ENCODE data around the gene CARD10. TPM values are rescaled to one million over a fixed set of nuclear protein-coding genes. Genes with fewer than 3 reads are reported as not detected.
A peak's percentile ranks its signal among the peaks of the same experiment; 100 is the strongest.

Gene CARD10
- total RNA-seq, 1 experiment from 2014 or later: 17.7 TPM

GRCh38 chr22:37503183-37503683, 16.0 kb downstream of the CARD10 start:
- no peak overlapping the region for H3K4me2 ChIP-seq (ENCODE audit: insufficient read depth, insufficient read length, low read length)
- no peaks in the 10 kb centered on the region; the same call in 1 of the 2 replicates for H3K4me1 ChIP-seq (ENCODE audit: insufficient read depth, low read length)
- no peaks in the 10 kb centered on the region for H3K9me3 Mint-ChIP-seq
- no peak for DNase-seq
- H3K27me3 Mint-ChIP-seq (ENCODE audit: low read depth): no peaks in the 10 kb centered on the region
- WGBS (ENCODE audit: extremely low coverage, insufficient read length, low lambda C conversion rate): no CpG with 5 or more reads among the region's 3 CpGs
- H3K27ac ChIP-seq (ENCODE audit: insufficient read length, low read depth, low read length): no peak overlapping the region
- no peak overlapping the region for H2BK12ac ChIP-seq (ENCODE audit: insufficient read length, low read depth, low read length)
- no peaks in the 10 kb centered on the region for H3K23me2 ChIP-seq (ENCODE audit: insufficient read length, low read depth, low read length, poor library complexity, severe bottlenecking)
- H3K18ac ChIP-seq (ENCODE audit: insufficient read length, low read depth, low read length): no peak overlapping the region
- H3K79me2 ChIP-seq (ENCODE audit: insufficient read depth, low read length): no peaks in the 10 kb centered on the region
- no peak overlapping the region for H2BK15ac ChIP-seq (ENCODE audit: low read depth, low read length)
- no peak overlapping the region for H3K9ac ChIP-seq (ENCODE audit: extremely low read depth, insufficient read length, low read length)
- no peak overlapping the region for H3K23ac ChIP-seq (ENCODE audit: insufficient read length, low read depth, low read length)
- H2AK5ac ChIP-seq (ENCODE audit: insufficient read length, low read length): no peak overlapping the region
- no peak overlapping the region for H4K91ac ChIP-seq (ENCODE audit: insufficient read length, low read depth, low read length)
- H2BK5ac ChIP-seq (ENCODE audit: insufficient read length, low read length): no peak overlapping the region
- H4K8ac ChIP-seq (replicated peaks; ENCODE audit: insufficient read length, low read depth, low read length): no peak overlapping the region
- peaks cover 20 to 34% of the 10 kb centered on the region in 2 experiments for H3K4me1 Mint-ChIP-seq
- no peaks in the 10 kb centered on the region for H3K9me3 ChIP-seq (ENCODE audit: control insufficient read depth, low read depth, low read length)
- H3K4me3 Mint-ChIP-seq: no peak overlapping the region
- no peak overlapping the region for H2AFZ ChIP-seq (ENCODE audit: low read length)
- H3K36me3 Mint-ChIP-seq (ENCODE audit: insufficient read depth in 1 of 3, low read depth in 3 of 3): peaks cover 0 to 27% (median 13%) of the 10 kb centered on the region in 3 experiments; a peak in 3 of 7 replicates
- H3K27me3 ChIP-seq (ENCODE audit: insufficient read depth, low read length): no peaks in the 10 kb centered on the region
- H3K4ac ChIP-seq (ENCODE audit: low read depth, low read length): no peak overlapping the region
- H4K20me1 ChIP-seq (ENCODE audit: control insufficient read depth, insufficient read depth, insufficient read length): no peaks in the 10 kb centered on the region
- H3K14ac ChIP-seq (ENCODE audit: insufficient read depth, low read length): no peak overlapping the region
- H4K5ac ChIP-seq (ENCODE audit: insufficient read length, low read depth, low read length): no peak overlapping the region
- H3T11ph ChIP-seq (ENCODE audit: low read length): no peak overlapping the region
- H3K79me1 ChIP-seq (ENCODE audit: insufficient read depth, low read depth, low read length, poor library complexity, severe bottlenecking): no peaks in the 10 kb centered on the region
- no peak overlapping the region for H2BK20ac ChIP-seq (ENCODE audit: low read depth, low read length, poor library complexity, severe bottlenecking)
- H3K56ac ChIP-seq (ENCODE audit: insufficient read length, low read depth, low read length): no peak overlapping the region
- no peak overlapping the region for H2BK120ac ChIP-seq (ENCODE audit: low read depth, low read length, poor library complexity, severe bottlenecking)
- H3K27ac Mint-ChIP-seq: peak overlapping the region in 1 of 3 experiments; percentile 78; a peak in 2 of 7 replicates
- TF ChIP-seq CTCF (conservative IDR thresholded peaks at IDR 0.05): no peak
